SK-N-SH treated with all-trans-retinoic acid at 6 μM for 48 hours (cell line): ENCODE results near the gene ATRX.

ENCODE experiments used
- BACH2 ChIP-seq: fragments of 250-450 bp; sonication (Bioruptor Pico); IDR thresholded peaks from 2 replicates; pipeline ENCODE4 v1.9.0; 2021; ENCODE audit warnings: mild to moderate bottlenecking, borderline replicate concordance
- CREB5 ChIP-seq: fragments of 250-450 bp; sonication (Bioruptor Pico); IDR thresholded peaks from 2 replicates; pipeline ENCODE4 v1.5.1; 2020; ENCODE audit warnings: low read depth, mild to moderate bottlenecking, moderate library complexity
- CSDC2 ChIP-seq: fragments of 250-450 bp; sonication (Bioruptor Pico); IDR thresholded peaks from 2 replicates; pipeline ENCODE4 v1.5.0; 2020; ENCODE audit warnings: mild to moderate bottlenecking, moderate library complexity
- ESRRG ChIP-seq: fragments of 250-450 bp; sonication (Bioruptor Pico); IDR thresholded peaks from 2 replicates; pipeline ENCODE4 v1.6.1; 2021; ENCODE audit warnings: mild to moderate bottlenecking
- ISL1 ChIP-seq: fragments of 250-450 bp; sonication (Bioruptor Pico); IDR thresholded peaks from 2 replicates; pipeline ENCODE4 v2.1.2; 2022; ENCODE audit warnings: mild to moderate bottlenecking, moderate library complexity
- PATZ1 ChIP-seq: fragments of 250-450 bp; sonication (Bioruptor Pico); IDR thresholded peaks from 2 replicates; pipeline ENCODE4 v1.8.0; 2020; ENCODE audit warnings: mild to moderate bottlenecking, moderate library complexity, borderline replicate concordance
- POU6F1 ChIP-seq: fragments of 250-450 bp; sonication (Bioruptor Pico); IDR thresholded peaks from 2 replicates; pipeline ENCODE4 v1.8.0; 2021; ENCODE audit warnings: low read depth, mild to moderate bottlenecking, moderate library complexity, borderline replicate concordance
- RARB ChIP-seq: fragments of 250-450 bp; sonication (Bioruptor Pico); IDR thresholded peaks from 2 replicates; pipeline ENCODE4 v1.8.0; 2021; ENCODE audit warnings: mild to moderate bottlenecking, moderate library complexity
- SNAI2 ChIP-seq: fragments of 250-450 bp; sonication (Bioruptor Pico); IDR thresholded peaks from 2 replicates; pipeline ENCODE4 v1.5.0; 2020; ENCODE audit warnings: mild to moderate bottlenecking, moderate library complexity
- TCF4 ChIP-seq: fragments of 250-450 bp; sonication (Bioruptor Pico); IDR thresholded peaks from 2 replicates; pipeline ENCODE4 v1.8.0; 2021; ENCODE audit warnings: mild to moderate bottlenecking, moderate library complexity, borderline replicate concordance
- TSHZ2 ChIP-seq: fragments of 250-450 bp; sonication (Bioruptor Pico); IDR thresholded peaks from 2 replicates; pipeline ENCODE4 v1.5.0; 2020; ENCODE audit warnings: mild to moderate bottlenecking, moderate library complexity
- ZFP30 ChIP-seq: fragments of 450-650 bp; formaldehyde crosslinking; IDR thresholded peaks from 2 replicates; pipeline ENCODE4 v1.5.0; 2022; ENCODE audit warnings: mild to moderate bottlenecking, moderate library complexity
- ZNF565 ChIP-seq: fragments of 450-650 bp; formaldehyde crosslinking; conservative IDR thresholded peaks from 2 replicates; pipeline ENCODE4 v1.5.0; 2020; ENCODE audit warnings: low read depth, mild to moderate bottlenecking, moderate library complexity

- TF ChIP-seq TSHZ2 (CRISPR knock-in tag) (0 out of 2 replicates have a peak, but pooled peaks have one; percentile 8), CSDC2 (CRISPR knock-in tag) (no peak), TCF4 (CRISPR knock-in tag) (no peak), PATZ1 (no peak), RARB (no peak), BACH2 (CRISPR knock-in tag) (no peak), ESRRG (CRISPR knock-in tag) (no peak), POU6F1 (CRISPR knock-in tag) (no peak), ZNF565 (CRISPR knock-in tag) (no peak), SNAI2 (no peak), ISL1 (no peak), CREB5 (no peak), ZFP30 (CRISPR knock-in tag) (no peak)
Measured at GRCh38 chrX:77786365-77786680, 307 bp upstream of the ATRX start.
